DND-41 (cell line): Measurements from ENCODE around the gene TSC22D1.
A peak's percentile ranks its signal among the peaks of the same experiment; 100 is the strongest.

Experiments
- ATAC-seq: fragments of 200-7000 bp; cut with Tn5 transposase; 3 replicates; pipeline ENCODE4 v1.9.1; 2021; ENCODE audit warnings: low read depth; ENCODE audit not compliant: insufficient read depth
- DNase-seq: peaks from one replicate; pipeline ENCODE4 v3.0.0-alpha.2; 2020
- H2AFZ ChIP-seq: 2 replicates; pipeline ENCODE4 v1.6.0; 2012; ENCODE audit warnings: low read depth, low read length
- H3K27ac ChIP-seq: 2 replicates; pipeline ENCODE4 v1.5.1; 2012; ENCODE audit warnings: low read length, inconsistent platforms
- H3K27me3 ChIP-seq: fragments of 200-600 bp; sonication (generic); 2 replicates; pipeline ENCODE4 v1.6.0; 2012; ENCODE audit warnings: low read length, mild to moderate bottlenecking, inconsistent platforms; ENCODE audit not compliant: insufficient read depth, poor library complexity
- H3K36me3 ChIP-seq: 2 replicates; pipeline ENCODE4 v1.5.1; 2012; ENCODE audit warnings: low read length, inconsistent platforms; ENCODE audit not compliant: insufficient read depth
- H3K4me1 ChIP-seq: 2 replicates; pipeline ENCODE4 v1.5.1; 2012; ENCODE audit warnings: mild to moderate bottlenecking, low read length; ENCODE audit not compliant: insufficient read depth
- H3K4me2 ChIP-seq: 2 replicates; pipeline ENCODE4 v1.6.0; 2012; ENCODE audit warnings: mild to moderate bottlenecking, moderate library complexity, low read length, inconsistent platforms; ENCODE audit not compliant: insufficient read depth
- H3K4me3 ChIP-seq, 2 experiments: fragments of 200-600 bp in 1 of 2; shearing (Covaris generic) in 1 of 2; 2 replicates each; pipeline ENCODE4 v1.5.1; 2012 to 2016; ENCODE audit warnings: inconsistent platforms in 2 of 2, low read length in 2 of 2, mild to moderate bottlenecking in 2 of 2, low read depth in 1 of 2, moderate library complexity in 1 of 2
- H3K79me2 ChIP-seq: 2 replicates; pipeline ENCODE4 v1.6.0; 2012; ENCODE audit warnings: low read length, inconsistent platforms; ENCODE audit not compliant: insufficient read depth
- H3K9ac ChIP-seq: 2 replicates; pipeline ENCODE4 v1.6.0; 2012; ENCODE audit warnings: low read depth, mild to moderate bottlenecking, inconsistent platforms, low read length, moderate library complexity
- H3K9me3 ChIP-seq: 2 replicates; pipeline ENCODE4 v1.5.1; 2012; ENCODE audit warnings: low read length, moderate library complexity, mild to moderate bottlenecking, inconsistent platforms; ENCODE audit not compliant: insufficient read depth, severe bottlenecking
- H4K20me1 ChIP-seq: 2 replicates; pipeline ENCODE4 v1.6.0; 2012; ENCODE audit warnings: low read length; ENCODE audit not compliant: insufficient read depth
- CTCF ChIP-seq: IDR thresholded peaks from 2 replicates; pipeline ENCODE4 v1.5.1; 2012; ENCODE audit warnings: borderline replicate concordance, low read length, moderate library complexity, mild to moderate bottlenecking; ENCODE audit not compliant: poor library complexity, severe bottlenecking; ENCODE audit errors: extremely low read depth
- EZH2 ChIP-seq: IDR thresholded peaks from 3 replicates; pipeline ENCODE4 v1.6.1; 2012; ENCODE audit warnings: borderline replicate concordance, low read depth, mild to moderate bottlenecking, moderate library complexity, low read length, inconsistent platforms; ENCODE audit not compliant: severe bottlenecking

TSC22D1 gene

GRCh38 chr13:44409595-44409994 is 166.5 kb downstream of the TSC22D1 start:
- peaks cover 19% of the 10 kb centered on the region for H3K4me1 ChIP-seq
- ATAC-seq (no peak), DNase-seq (no peak)
- H3K27me3 ChIP-seq = no peaks in the 10 kb centered on the region
- no peak overlapping the region for H3K9ac ChIP-seq
- H2AFZ ChIP-seq = no peak overlapping the region
- no peak overlapping the region for H3K27ac ChIP-seq
- H3K36me3 ChIP-seq = no peaks in the 10 kb centered on the region
- no peak overlapping the region for H3K4me2 ChIP-seq
- TF ChIP-seq EZH2 (no peak), CTCF (no peak)
- no peak overlapping the region for H3K4me3 ChIP-seq
- H4K20me1 ChIP-seq = no peaks in the 10 kb centered on the region
- H3K79me2 ChIP-seq = no peaks in the 10 kb centered on the region
- no peaks in the 10 kb centered on the region for H3K9me3 ChIP-seq

GRCh38 chr13:44407891-44408290 is 168.2 kb downstream of the TSC22D1 start:
- no peak overlapping the region for H3K4me3 ChIP-seq
- no peak for ATAC-seq
- DNase-seq = no peak
- H4K20me1 ChIP-seq = no peaks in the 10 kb centered on the region
- H2AFZ ChIP-seq = no peak overlapping the region
- H3K27me3 ChIP-seq = no peaks in the 10 kb centered on the region
- H3K4me1 ChIP-seq = peaks cover 17% of the 10 kb centered on the region
- no peaks in the 10 kb centered on the region for H3K9me3 ChIP-seq
- no peak overlapping the region for H3K9ac ChIP-seq
- H3K4me2 ChIP-seq = no peak overlapping the region
- no peak overlapping the region for H3K27ac ChIP-seq
- H3K79me2 ChIP-seq = no peaks in the 10 kb centered on the region
- no peak for TF ChIP-seq CTCF
- no peak for TF ChIP-seq EZH2
- H3K36me3 ChIP-seq = no peaks in the 10 kb centered on the region

GRCh38 chr13:44407379-44407778 is 168.8 kb downstream of the TSC22D1 start:
- Histone ChIP-seq H3K4me2 (no peak overlapping the region), H4K20me1 (no peaks in the 10 kb centered on the region), H3K27me3 (no peaks in the 10 kb centered on the region), H3K79me2 (no peaks in the 10 kb centered on the region), H3K4me3 (no peak overlapping the region), H2AFZ (no peak overlapping the region), H3K9ac (no peak overlapping the region), H3K36me3 (no peaks in the 10 kb centered on the region), H3K4me1 (peaks cover 13% of the 10 kb centered on the region), H3K9me3 (no peaks in the 10 kb centered on the region), H3K27ac (no peak overlapping the region)
- no peak for DNase-seq
- ATAC-seq = no peak
- TF ChIP-seq CTCF = peak; percentile 15
- TF ChIP-seq EZH2 = no peak

GRCh38 chr13:44406617-44407016 is 169.5 kb downstream of the TSC22D1 start:
- H4K20me1 ChIP-seq = no peaks in the 10 kb centered on the region
- no peaks in the 10 kb centered on the region for H3K36me3 ChIP-seq
- TF ChIP-seq EZH2 = no peak
- TF ChIP-seq CTCF = no peak
- no peak overlapping the region for H3K27ac ChIP-seq
- H3K4me1 ChIP-seq = peaks cover 6% of the 10 kb centered on the region
- no peak overlapping the region for H3K9ac ChIP-seq
- no peaks in the 10 kb centered on the region for H3K79me2 ChIP-seq
- H2AFZ ChIP-seq = no peak overlapping the region
- ATAC-seq (no peak), DNase-seq (no peak)
- no peak overlapping the region for H3K4me3 ChIP-seq
- no peaks in the 10 kb centered on the region for H3K27me3 ChIP-seq
- no peaks in the 10 kb centered on the region for H3K9me3 ChIP-seq
- H3K4me2 ChIP-seq = no peak overlapping the region
